ENCODE measurements around the gene SLC36A4.

DNA sequence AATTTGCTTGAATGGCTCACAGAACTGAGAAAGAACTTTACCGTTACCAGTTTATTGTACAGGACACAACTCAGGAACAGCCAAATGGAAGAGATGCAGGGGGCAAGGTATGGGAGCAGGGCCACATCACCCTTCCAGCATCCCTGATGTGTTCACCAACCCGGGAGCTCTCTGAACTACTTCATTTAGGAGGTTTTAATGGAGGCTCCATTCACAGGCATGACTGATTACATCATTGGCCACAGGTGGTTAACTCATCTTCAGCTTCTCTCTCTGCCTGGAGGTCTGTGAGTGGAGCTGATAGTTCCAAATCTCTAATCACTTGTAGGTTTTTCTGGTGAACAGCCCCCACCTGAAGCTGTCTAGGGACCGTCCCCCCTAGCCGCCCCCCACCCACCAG lies 83.5 kb downstream of the SLC36A4 start:
- TF ChIP-seq, protein P1, sequence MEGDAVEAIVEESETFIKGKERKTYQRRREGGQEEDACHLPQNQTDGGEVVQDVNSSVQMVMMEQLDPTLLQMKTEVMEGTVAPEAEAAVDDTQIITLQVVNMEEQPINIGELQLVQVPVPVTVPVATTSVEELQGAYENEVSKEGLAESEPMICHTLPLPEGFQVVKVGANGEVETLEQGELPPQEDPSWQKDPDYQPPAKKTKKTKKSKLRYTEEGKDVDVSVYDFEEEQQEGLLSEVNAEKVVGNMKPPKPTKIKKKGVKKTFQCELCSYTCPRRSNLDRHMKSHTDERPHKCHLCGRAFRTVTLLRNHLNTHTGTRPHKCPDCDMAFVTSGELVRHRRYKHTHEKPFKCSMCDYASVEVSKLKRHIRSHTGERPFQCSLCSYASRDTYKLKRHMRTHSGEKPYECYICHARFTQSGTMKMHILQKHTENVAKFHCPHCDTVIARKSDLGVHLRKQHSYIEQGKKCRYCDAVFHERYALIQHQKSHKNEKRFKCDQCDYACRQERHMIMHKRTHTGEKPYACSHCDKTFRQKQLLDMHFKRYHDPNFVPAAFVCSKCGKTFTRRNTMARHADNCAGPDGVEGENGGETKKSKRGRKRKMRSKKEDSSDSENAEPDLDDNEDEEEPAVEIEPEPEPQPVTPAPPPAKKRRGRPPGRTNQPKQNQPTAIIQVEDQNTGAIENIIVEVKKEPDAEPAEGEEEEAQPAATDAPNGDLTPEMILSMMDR (IDR thresholded peaks at IDR 0.05) = no peak
- TF ChIP-seq POLR2A (IDR thresholded peaks at IDR 0.05) = no peak
